IMR-90 (cell line): ENCODE results near the gene CUBN. TPM values are rescaled to one million over a fixed set of nuclear protein-coding genes. Genes with fewer than 3 reads are reported as not detected.

ENCODE experiments used
- ATAC-seq: fragments of 200-7000 bp; cut with Tn5 transposase; 2 replicates; pipeline ENCODE4 v1.9.1; 2020; ENCODE audit warnings: low read depth, mild to moderate bottlenecking, moderate library complexity
- BruUV-seq: library from RNA; stranded (reverse); fragments of 400-500 nt; replicated peaks from 2 replicates; lab custom pipeline; 2021; lab: Mats Ljungman, UMichigan
- CTCF ChIA-PET: fragments of 300-600 bp; formaldehyde crosslinking; extraction: SDS; loops from one replicate; lab custom pipeline; 2021; ENCODE audit warnings: antibody characterized with exemption; lab: Yijun Ruan, JAX
- POLR2A ChIA-PET: fragments of 300-600 bp; sonication (Branson Sonifier 250); formaldehyde crosslinking; loops from one replicate; lab custom pipeline; 2022; ENCODE audit warnings: antibody characterized with exemption; ENCODE audit not compliant: unreplicated experiment; lab: Charles Lee
- DNase-seq: peaks from one replicate; pipeline ENCODE4 v3.0.0; 2013
- H2AFZ ChIP-seq: replicated peaks from 2 replicates; pipeline ENCODE3; 2013; ENCODE audit warnings: low read length, mild to moderate bottlenecking; ENCODE audit not compliant: poor library complexity
- H2AK5ac ChIP-seq: 2 replicates; pipeline ENCODE4 v1.6.1; 2013; ENCODE audit warnings: low read depth, low read length, inconsistent platforms
- H2AK9ac ChIP-seq: replicated peaks from 2 replicates; pipeline ENCODE3; 2013; ENCODE audit warnings: mild to moderate bottlenecking, low read depth, low read length, moderate library complexity; ENCODE audit not compliant: poor library complexity
- H2BK120ac ChIP-seq: 2 replicates; pipeline ENCODE4 v1.6.1; 2013; ENCODE audit warnings: low read depth, low read length, inconsistent platforms
- H2BK15ac ChIP-seq: 3 replicates; pipeline ENCODE4 v1.6.1; 2013; ENCODE audit warnings: low read depth, low read length, inconsistent platforms
- H2BK20ac ChIP-seq: 2 replicates; pipeline ENCODE4 v1.6.1; 2013; ENCODE audit warnings: low read depth, mild to moderate bottlenecking, inconsistent platforms, low read length, moderate library complexity
- H2BK5ac ChIP-seq: 2 replicates; pipeline ENCODE4 v1.6.1; 2013; ENCODE audit warnings: mild to moderate bottlenecking, low read depth, low read length, inconsistent platforms; ENCODE audit not compliant: poor library complexity, severe bottlenecking
- H3K14ac ChIP-seq: replicated peaks from 2 replicates; pipeline ENCODE4 v1.6.1; 2013; ENCODE audit warnings: low read depth, low read length, inconsistent platforms
- H3K18ac ChIP-seq: 2 replicates; pipeline ENCODE4 v1.6.1; 2013; ENCODE audit warnings: low read depth, low read length, control low read depth
- H3K23ac ChIP-seq: 2 replicates; pipeline ENCODE4 v1.6.1; 2013; ENCODE audit warnings: low read depth, low read length, inconsistent platforms
- H3K27ac ChIP-seq: 2 replicates; pipeline ENCODE4 v1.5.1; 2013; ENCODE audit warnings: mild to moderate bottlenecking, control low read depth, low read length; ENCODE audit not compliant: insufficient read depth
- H3K27me3 ChIP-seq: 2 replicates; pipeline ENCODE4 v1.6.1; 2013; ENCODE audit warnings: low read length; ENCODE audit not compliant: control insufficient read depth, insufficient read depth
- H3K36me3 ChIP-seq: 2 replicates; pipeline ENCODE4 v1.6.1; 2013; ENCODE audit warnings: low read length, mixed read lengths; ENCODE audit not compliant: control insufficient read depth, insufficient read depth
- H3K4ac ChIP-seq: 2 replicates; pipeline ENCODE4 v1.6.1; 2013; ENCODE audit warnings: low read depth, low read length, inconsistent platforms
- H3K4me1 ChIP-seq: 2 replicates; pipeline ENCODE4 v1.6.1; 2013; ENCODE audit warnings: low read length, mixed read lengths; ENCODE audit not compliant: control insufficient read depth, insufficient read depth
- H3K4me2 ChIP-seq: 2 replicates; pipeline ENCODE4 v1.6.1; 2013; ENCODE audit warnings: low read depth, mild to moderate bottlenecking, control low read depth, low read length, moderate library complexity
- H3K4me3 ChIP-seq: 2 replicates; pipeline ENCODE4 v1.5.1; 2013; ENCODE audit warnings: low read depth, mild to moderate bottlenecking, control low read depth, low read length, moderate library complexity; ENCODE audit not compliant: insufficient read depth
- H3K56ac ChIP-seq: 2 replicates; pipeline ENCODE4 v1.6.1; 2013; ENCODE audit warnings: low read length, inconsistent platforms; ENCODE audit not compliant: insufficient read depth; ENCODE audit errors: extremely low read depth
- H3K79me1 ChIP-seq, 2 experiments: 2 replicates each; pipeline ENCODE4 v1.6.1; 2013; ENCODE audit warnings: low read length in 2 of 2, inconsistent platforms in 1 of 2, low read depth in 1 of 2
- H3K9ac ChIP-seq: 2 replicates; pipeline ENCODE4 v1.6.1; 2013; ENCODE audit warnings: low read depth, low read length, control low read depth
- H3K9me1 ChIP-seq: 2 replicates; pipeline ENCODE4 v1.6.1; 2013; ENCODE audit warnings: low read length, inconsistent platforms; ENCODE audit not compliant: insufficient read depth
- H3K9me3 ChIP-seq: 2 replicates; pipeline ENCODE4 v1.6.1; 2013; ENCODE audit warnings: low read length; ENCODE audit not compliant: control insufficient read depth, insufficient read depth
- H4K20me1 ChIP-seq: 2 replicates; pipeline ENCODE4 v1.6.1; 2013; ENCODE audit warnings: low read length, inconsistent platforms; ENCODE audit not compliant: insufficient read depth
- H4K5ac ChIP-seq: 2 replicates; pipeline ENCODE4 v1.6.1; 2013; ENCODE audit warnings: mild to moderate bottlenecking, low read depth, low read length, control low read depth
- H4K8ac ChIP-seq, 2 experiments: 2 replicates each; pipeline ENCODE4 v1.6.1; 2013; ENCODE audit warnings: low read depth in 2 of 2, low read length in 2 of 2, control low read depth in 1 of 2, inconsistent platforms in 1 of 2
- H4K91ac ChIP-seq: 2 replicates; pipeline ENCODE4 v1.6.1; 2013; ENCODE audit warnings: low read depth, low read length, inconsistent platforms; ENCODE audit not compliant: insufficient read depth
- MXI1 ChIP-seq: IDR thresholded peaks from 2 replicates; pipeline ENCODE4 v1.6.1; 2012; ENCODE audit warnings: low read depth, mild to moderate bottlenecking, low read length, moderate library complexity, borderline replicate concordance
- POLR2A ChIP-seq: IDR thresholded peaks from 2 replicates; pipeline ENCODE4 v1.6.1; 2012; ENCODE audit warnings: mild to moderate bottlenecking, low read depth, low read length
- WGBS, 2 experiments: methylation state at CpG; one replicate each; pipeline versions ENCODE4 v1.1.5 to v1.1.7; 2013; ENCODE audit warnings: missing lambda C conversion rate in 2 of 2; ENCODE audit not compliant: insufficient read length in 1 of 2; ENCODE audit errors: extremely low coverage in 2 of 2; 5-methylcytosine and 5-hydroxymethylcytosine counted together
- dilution Hi-C: fragments of 300-500 bp; cut with HindIII; formaldehyde crosslinking; loops from one replicate; pipeline ENCODE4 v1.14.3; 2018; ENCODE audit warnings: low sequenced_read_pairs; ENCODE audit not compliant: unreplicated experiment
- in situ Hi-C: fragments of 300-500 bp; cut with MboI; formaldehyde crosslinking; loops from 3 replicates; pipeline ENCODE4 v1.14.3; 2019; ENCODE audit warnings: low sequenced_read_pairs, inconsistent platforms, mixed read lengths
- intact Hi-C: fragments of 100-400 bp; cut with micrococcal nuclease; formaldehyde crosslinking; loops from 2 replicates; pipeline ENCODE4 v1.10.0; 2022
- polyA plus RNA-seq, 3 experiments: library from polyadenylated mRNA; depleted of rRNA; stranded (reverse); fragments of >200 nt; gene quantifications; 2 replicates each; pipeline ENCODE4 v1.2.3, GENCODE V29; 2012; ENCODE audit warnings: low replicate concordance in 1 of 3
- total RNA-seq: library from RNA; depleted of rRNA; stranded (reverse); fragments of >200 nt; gene quantifications from 2 replicates; pipeline ENCODE4 v1.2.3, GENCODE V29; 2012

CUBN gene
- total and polyA plus RNA-seq, 2 of the 4 experiments (the other 2 are of a cell fraction): 0.19 to 0.54 TPM

GRCh38 chr10:16870331-16870730, 259.3 kb downstream of the CUBN start:
- Histone ChIP-seq H3K9me3 (no peaks in the 10 kb centered on the region), H2BK5ac (peak overlapping the region; percentile 15), H2AK9ac (peak overlapping the region; percentile 33), H4K5ac (no peak overlapping the region), H3K79me1 (no peaks in the 10 kb centered on the region), H3K4me3 (no peak overlapping the region), H3K14ac (peak overlapping the region; percentile 91), H3K18ac (peak overlapping the region; percentile 7; the same call in 1 of the 2 replicates), H3K9ac (no peak overlapping the region), H3K56ac (no peak overlapping the region), H3K27ac (no peak overlapping the region), H3K23ac (peak overlapping the region; percentile 90; the same call in 1 of the 2 replicates), H2BK15ac (peak overlapping the region; percentile 51; the same call in 1 of the 3 replicates), H4K8ac (peak overlapping the region in 1 of 2 experiments; percentile 6; a peak in 1 of 4 replicates), H2BK20ac (peak overlapping the region; percentile 88), H3K4me1 (peaks cover 7% of the 10 kb centered on the region), H4K91ac (peak overlapping the region; percentile 36; the same call in 1 of the 2 replicates), H3K36me3 (no peaks in the 10 kb centered on the region), H2AFZ (peak overlapping the region; percentile 79), H4K20me1 (no peaks in the 10 kb centered on the region), H2AK5ac (peak overlapping the region; percentile 88; the same call in 1 of the 2 replicates), H3K4me2 (no peak overlapping the region), H3K9me1 (peaks cover 3% of the 10 kb centered on the region; the same call in 1 of the 2 replicates), H3K27me3 (no peaks in the 10 kb centered on the region), H2BK120ac (peak overlapping the region; percentile 75; the same call in 1 of the 2 replicates), H3K4ac (peak overlapping the region; percentile 71)
- CTCF ChIA-PET: interaction anchor here (1.1 to 1.4 kb wide), 4 partner anchors 10 to 155 kb away, joined by 3 to 4 read pairs (median 3); no protein-coding TSS in a partner anchor
- peak; percentile 27 for DNase-seq
- intact Hi-C loops (no loop called here), in situ Hi-C loops (no loop called here), dilution Hi-C loops (no loop called here)
- BruUV-seq: no TSS peak
- POLR2A ChIA-PET: no interaction called here
- ATAC-seq: peak; percentile 73
- TF ChIP-seq MXI1 (peak; percentile 48; the same call in 1 of the 2 replicates), POLR2A (no peak)
- 38% methylated on average over 1 of the region's 3 CpGs; no CpG with 5 or more reads in 1 of the 2 experiments for WGBS, 2 experiments
